H1 (cell line): ENCODE data around the gene GJD2.

Experiments
- EZH2 ChIP-seq: fragments of 200-600 bp; sonication (generic); IDR thresholded peaks from 2 replicates; pipeline ENCODE4 v1.7.1; 2012; ENCODE audit warnings: low read depth, mild to moderate bottlenecking, moderate library complexity, low read length, inconsistent platforms; ENCODE audit not compliant: severe bottlenecking
- GABPA ChIP-seq: IDR thresholded peaks from 2 replicates; pipeline ENCODE4 v1.6.1; 2011; ENCODE audit warnings: mild to moderate bottlenecking, low read length, moderate library complexity, borderline replicate concordance; ENCODE audit not compliant: insufficient read depth
- POLR2A ChIP-seq, 2 experiments: IDR thresholded peaks; 1 replicate in 1 of 2; 2 replicates in 1 of 2; pipeline ENCODE4 v1.6.1; 2011; ENCODE audit warnings: low read depth in 2 of 2, low read length in 2 of 2, mild to moderate bottlenecking in 2 of 2; ENCODE audit errors: control extremely low read depth in 1 of 2
- RNF2 ChIP-seq: fragments of 200-900, 300-1000 bp; sonication (generic); IDR thresholded peaks from 2 replicates; pipeline ENCODE4 v1.7.1; 2016; ENCODE audit warnings: borderline replicate concordance, low read depth, mild to moderate bottlenecking, antibody characterized with exemption, low read length; ENCODE audit not compliant: poor library complexity, severe bottlenecking; ENCODE audit errors: missing control alignments
- RXRA ChIP-seq: IDR thresholded peaks from 2 replicates; pipeline ENCODE4 v1.6.1; 2011; ENCODE audit warnings: low read depth, mild to moderate bottlenecking, low read length, moderate library complexity; ENCODE audit not compliant: insufficient read depth
- SIN3A ChIP-seq, 2 experiments: IDR thresholded peaks in 1 of 2; conservative IDR thresholded peaks in 1 of 2; 2 replicates each; pipeline ENCODE4 v1.6.1; 2011 to 2012; ENCODE audit warnings: low read length in 2 of 2, improper control_type of control experiment in 1 of 2, low read depth in 1 of 2, mild to moderate bottlenecking in 1 of 2
- SP1 ChIP-seq: IDR thresholded peaks from 2 replicates; pipeline ENCODE4 v1.6.1; 2011; ENCODE audit warnings: low read depth, low read length
- TAF1 ChIP-seq: IDR thresholded peaks from 2 replicates; pipeline ENCODE4 v1.6.1; 2011; ENCODE audit warnings: mild to moderate bottlenecking, low read depth, low read length
- TAF7 ChIP-seq: optimal IDR thresholded peaks from 2 replicates; pipeline ENCODE3; 2011; ENCODE audit warnings: low read depth, mild to moderate bottlenecking, inconsistent platforms, low read length, moderate library complexity, borderline replicate concordance
- TEAD4 ChIP-seq: IDR thresholded peaks from 2 replicates; pipeline ENCODE4 v1.6.1; 2012; ENCODE audit warnings: low read depth, low read length, inconsistent platforms, mixed read lengths
- TF ChIP-seq, protein P1 (sequence below), 3 experiments: IDR thresholded peaks; 1 replicate in 2 of 3; 2 replicates in 1 of 3; pipeline versions ENCODE4 v1.5.1 to v1.6.1; 2011; ENCODE audit warnings: low read length in 3 of 3, mild to moderate bottlenecking in 3 of 3, inconsistent platforms in 2 of 3, low read depth in 1 of 3, moderate library complexity in 1 of 3; ENCODE audit not compliant: insufficient read depth in 1 of 3; ENCODE audit errors: control extremely low read depth in 1 of 3
- TF ChIP-seq, protein P2 (sequence below): IDR thresholded peaks from 2 replicates; pipeline ENCODE4 v1.6.1; 2011; ENCODE audit warnings: low read length, improper control_type of control experiment

DNA sequence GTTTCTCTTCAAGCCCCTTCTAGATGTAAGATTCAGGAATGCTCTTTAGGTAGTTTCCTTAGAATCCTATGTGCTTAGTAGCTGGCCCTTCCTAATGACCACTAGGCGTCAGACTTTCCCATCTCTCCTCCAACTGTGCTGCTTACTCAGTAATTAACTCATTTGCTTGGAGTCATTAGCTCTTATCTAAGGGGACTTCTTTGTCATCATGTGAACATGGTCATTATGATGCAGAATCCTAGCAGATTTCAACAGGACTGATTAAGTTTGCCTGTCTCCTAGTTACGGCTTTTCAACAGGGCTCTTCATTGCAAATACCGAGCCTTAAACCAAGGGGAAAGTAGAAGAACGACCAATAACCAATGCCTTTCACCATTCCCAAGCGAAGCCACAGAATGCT lies 46.4 kb downstream of the GJD2 start:
- TF ChIP-seq RNF2 (no peak), TAF7 (no peak), TEAD4 (no peak), RXRA (no peak), SIN3A (conservative IDR thresholded peaks at IDR 0.05 in 1 of 2, IDR thresholded peaks at IDR 0.05 in 1 of 2; ENCODE audit: low read depth in 1 of 2, low read length in 2 of 2) (no peak), TAF1 (no peak), EZH2 (no peak), GABPA (no peak), POLR2A (IDR thresholded peaks at IDR 0.05; ENCODE audit: control extremely low read depth in 1 of 2, low read depth in 2 of 2, low read length in 2 of 2) (no peak), SP1 (no peak)
- TF ChIP-seq, protein P1, sequence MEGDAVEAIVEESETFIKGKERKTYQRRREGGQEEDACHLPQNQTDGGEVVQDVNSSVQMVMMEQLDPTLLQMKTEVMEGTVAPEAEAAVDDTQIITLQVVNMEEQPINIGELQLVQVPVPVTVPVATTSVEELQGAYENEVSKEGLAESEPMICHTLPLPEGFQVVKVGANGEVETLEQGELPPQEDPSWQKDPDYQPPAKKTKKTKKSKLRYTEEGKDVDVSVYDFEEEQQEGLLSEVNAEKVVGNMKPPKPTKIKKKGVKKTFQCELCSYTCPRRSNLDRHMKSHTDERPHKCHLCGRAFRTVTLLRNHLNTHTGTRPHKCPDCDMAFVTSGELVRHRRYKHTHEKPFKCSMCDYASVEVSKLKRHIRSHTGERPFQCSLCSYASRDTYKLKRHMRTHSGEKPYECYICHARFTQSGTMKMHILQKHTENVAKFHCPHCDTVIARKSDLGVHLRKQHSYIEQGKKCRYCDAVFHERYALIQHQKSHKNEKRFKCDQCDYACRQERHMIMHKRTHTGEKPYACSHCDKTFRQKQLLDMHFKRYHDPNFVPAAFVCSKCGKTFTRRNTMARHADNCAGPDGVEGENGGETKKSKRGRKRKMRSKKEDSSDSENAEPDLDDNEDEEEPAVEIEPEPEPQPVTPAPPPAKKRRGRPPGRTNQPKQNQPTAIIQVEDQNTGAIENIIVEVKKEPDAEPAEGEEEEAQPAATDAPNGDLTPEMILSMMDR (IDR thresholded peaks at IDR 0.05; ENCODE audit: control extremely low read depth in 1 of 3, insufficient read depth in 1 of 3, low read depth in 1 of 3, low read length in 3 of 3) = peak in 2 of 3 experiments; percentile 69 to 93; a peak in 3 of 4 replicates
- TF ChIP-seq, protein P2, sequence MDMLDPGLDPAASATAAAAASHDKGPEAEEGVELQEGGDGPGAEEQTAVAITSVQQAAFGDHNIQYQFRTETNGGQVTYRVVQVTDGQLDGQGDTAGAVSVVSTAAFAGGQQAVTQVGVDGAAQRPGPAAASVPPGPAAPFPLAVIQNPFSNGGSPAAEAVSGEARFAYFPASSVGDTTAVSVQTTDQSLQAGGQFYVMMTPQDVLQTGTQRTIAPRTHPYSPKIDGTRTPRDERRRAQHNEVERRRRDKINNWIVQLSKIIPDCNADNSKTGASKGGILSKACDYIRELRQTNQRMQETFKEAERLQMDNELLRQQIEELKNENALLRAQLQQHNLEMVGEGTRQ = no peak
